ENCODE measurements around the gene RGS19.
"Not testable (repeated sequence)": the region's sequence is repeated elsewhere in the genome, so short reads cannot be mapped to it uniquely, and the experiment has no call there.

RGS19 gene

GRCh38 chr20:64079273-64080012 is at the start of gene RGS19:
RGS19 (minus strand) TSS chr20:64079518; CDS start chr20:64076886, 2,632 bp downstream.
- peak; percentile 86 for DNase-seq

GRCh38 chr20:64123517-64123916 is 44.2 kb upstream of the RGS19 start:
- not testable (repeated sequence) for DNase-seq

- not testable (repeated sequence) for DNase-seq
These were observed 43.6 kb upstream of the RGS19 start for GRCh38 chr20:64122927-64123326.

- DNase-seq, result no peak
These were observed 42.3 kb upstream of the RGS19 start for GRCh38 chr20:64121586-64121985.

GRCh38 chr20:64119681-64120341 is 40.5 kb upstream of the RGS19 start:
- no peak for DNase-seq

- no peak for DNase-seq
These were observed 40.0 kb upstream of the RGS19 start for GRCh38 chr20:64119301-64119680.

- not testable (repeated sequence) for DNase-seq
These were observed 38.1 kb upstream of the RGS19 start for GRCh38 chr20:64117432-64117777.

- no peak for DNase-seq
These were observed 37.5 kb upstream of the RGS19 start for GRCh38 chr20:64116541-64117431.

GRCh38 chr20:64116016-64116415 is 36.7 kb upstream of the RGS19 start:
- DNase-seq, result no peak

- no peak for DNase-seq
These were observed 36.0 kb upstream of the RGS19 start for GRCh38 chr20:64115171-64115911.

- no peak for DNase-seq
These were observed 35.1 kb upstream of the RGS19 start for GRCh38 chr20:64114356-64114971.

- no peak for DNase-seq
These were observed 34.6 kb upstream of the RGS19 start for GRCh38 chr20:64113796-64114355.

- DNase-seq, result no peak
These were observed 34.1 kb upstream of the RGS19 start for GRCh38 chr20:64113444-64113775.

GRCh38 chr20:64112691-64113443 is 33.5 kb upstream of the RGS19 start:
- no peak for DNase-seq

GRCh38 chr20:64111841-64112641 is 32.7 kb upstream of the RGS19 start:
- no peak for DNase-seq

GRCh38 chr20:64110411-64111068 is 31.2 kb upstream of the RGS19 start:
- no peak for DNase-seq

- DNase-seq, result no peak
These were observed 30.6 kb upstream of the RGS19 start for GRCh38 chr20:64109831-64110391.

GRCh38 chr20:64108731-64109681 is 29.7 kb upstream of the RGS19 start:
- DNase-seq, result no peak

All from CD4-positive, alpha-beta T cell treated with Interferon gamma for 1 hour (primary cell).